Skeletal muscle tissue (tissue), 4 donors: ENCODE measurements around the gene UXS1. TPM values are rescaled to one million over a fixed set of nuclear protein-coding genes. Genes with fewer than 3 reads are reported as not detected.
"Not testable (repeated sequence)": the region's sequence is repeated elsewhere in the genome, so short reads cannot be mapped to it uniquely, and the experiment has no call there.

Experiments used
- H3K27ac ChIP-seq: one replicate; pipeline ENCODE4 v1.7.0; 2013; ENCODE audit warnings: mild to moderate bottlenecking, low read depth, low read length, inconsistent platforms
- H3K27me3 ChIP-seq, 3 donors: one replicate each; pipeline ENCODE4 v1.7.0; 2013; ENCODE audit warnings: low read length in 3 of 3; ENCODE audit not compliant: control insufficient read depth in 3 of 3, insufficient read depth in 3 of 3
- H3K36me3 ChIP-seq, 3 donors: one replicate each; pipeline ENCODE4 v1.7.0; 2013; ENCODE audit warnings: low read length in 3 of 3; ENCODE audit not compliant: control insufficient read depth in 3 of 3, insufficient read depth in 3 of 3
- H3K4me1 ChIP-seq, 3 donors: one replicate each; pipeline ENCODE4 v1.7.0; 2013; ENCODE audit warnings: low read length in 3 of 3, mild to moderate bottlenecking in 3 of 3; ENCODE audit not compliant: control insufficient read depth in 3 of 3, insufficient read depth in 3 of 3
- H3K4me3 ChIP-seq, 3 donors: one replicate each; pipeline ENCODE4 v1.7.0; 2013; ENCODE audit warnings: low read length in 3 of 3
- H3K9ac ChIP-seq, 3 donors: one replicate each; pipeline ENCODE4 v1.7.0; 2013; ENCODE audit warnings: low read length in 3 of 3, mild to moderate bottlenecking in 3 of 3, moderate library complexity in 2 of 3, low read depth in 1 of 3
- H3K9me3 ChIP-seq, 3 donors: one replicate each; pipeline ENCODE4 v1.7.0; 2013; ENCODE audit warnings: low read length in 3 of 3; ENCODE audit not compliant: control insufficient read depth in 3 of 3
- total RNA-seq: library from RNA; depleted of rRNA; stranded (reverse); fragments of >200 nt; gene quantifications from one replicate; pipeline ENCODE4 v1.2.3, GENCODE V29; 2014
- donor health status: Osteomylitis.

Gene UXS1
- total RNA-seq, 1 donor from 2014 or later: 17.7 TPM

DNA sequence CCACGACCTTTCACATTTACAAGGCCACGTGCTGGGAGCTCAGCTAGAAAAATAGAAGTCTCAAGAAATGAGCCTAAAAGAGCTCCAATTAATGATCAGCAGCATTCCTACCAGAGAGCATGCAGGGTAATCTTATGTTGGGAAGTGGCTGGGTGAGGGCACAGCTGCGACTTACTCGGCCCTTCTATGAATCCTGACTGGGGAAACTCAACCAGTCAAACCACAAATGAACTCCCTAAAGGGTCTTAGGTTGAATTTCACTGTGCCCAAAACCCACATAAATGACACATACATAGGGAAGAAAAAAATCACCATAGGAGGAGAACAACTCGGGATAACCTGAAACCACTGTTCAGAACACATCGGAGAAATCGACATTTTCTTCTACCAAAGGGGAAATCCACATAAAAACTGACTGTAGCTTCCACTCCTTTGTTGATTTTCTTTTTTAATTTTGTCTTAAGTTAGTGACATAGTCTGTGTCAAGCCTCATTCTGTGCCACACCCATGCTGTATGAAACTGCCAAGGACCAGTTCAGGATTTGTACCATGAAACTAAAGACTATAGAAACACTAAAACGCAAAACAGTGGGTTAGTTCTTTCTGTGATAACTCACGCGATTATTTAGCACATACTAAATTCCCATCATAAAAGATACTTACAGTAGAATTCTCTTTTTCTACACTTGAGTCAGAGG, 54.7 kb downstream of the UXS1 start:
- Histone ChIP-seq H3K9ac (no peak overlapping the region), H3K4me3 (no peak overlapping the region), H3K27ac (peak overlapping the region; percentile 58), H3K27me3 (no peaks in the 10 kb centered on the region), H3K9me3 (no peaks in the 10 kb centered on the region), H3K36me3 (no peaks in the 10 kb centered on the region), H3K4me1 (peaks cover 0 to 9% (median 8%) of the 10 kb centered on the region in 3 donors)

DNA sequence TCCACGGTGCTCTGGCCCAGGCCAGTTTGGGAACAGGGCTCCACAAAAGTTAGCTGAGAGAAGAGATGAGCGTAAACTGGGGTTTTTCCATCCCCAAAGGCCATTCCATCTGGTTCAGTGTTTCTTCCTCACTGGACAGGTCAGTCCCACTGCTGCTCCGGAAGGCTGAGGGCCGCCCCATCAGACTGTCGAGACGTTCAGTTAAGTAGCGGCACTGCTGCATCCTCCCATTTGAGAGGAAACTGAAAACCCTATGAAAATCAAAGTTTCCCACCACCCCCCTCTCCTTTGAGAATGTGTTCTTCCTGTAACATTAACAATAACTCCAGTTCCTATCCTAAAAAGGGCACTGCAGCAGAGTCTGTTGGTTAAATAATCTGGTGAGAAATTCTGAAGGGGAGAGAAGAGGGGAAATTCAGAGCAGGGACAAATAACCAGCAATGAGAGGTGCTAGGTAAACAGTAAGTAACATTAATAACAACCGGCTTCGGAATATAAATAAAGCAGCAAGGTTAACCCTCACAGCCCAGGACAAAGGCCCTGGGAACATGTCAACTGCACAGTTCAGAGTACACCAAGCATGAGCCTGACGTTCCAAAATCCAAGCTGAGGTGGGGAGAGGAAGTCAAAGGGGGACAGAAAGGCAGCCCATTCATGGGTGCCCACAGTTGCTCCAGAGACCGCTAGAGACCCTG, 55.4 kb downstream of the UXS1 start:
- peak overlapping the region; percentile 58 for H3K27ac ChIP-seq
- H3K4me3 ChIP-seq: no peak overlapping the region
- no peaks in the 10 kb centered on the region for H3K9me3 ChIP-seq
- no peak overlapping the region for H3K9ac ChIP-seq
- H3K4me1 ChIP-seq: peaks cover 0 to 9% (median 8%) of the 10 kb centered on the region in 3 donors
- H3K27me3 ChIP-seq: no peaks in the 10 kb centered on the region
- H3K36me3 ChIP-seq: no peaks in the 10 kb centered on the region

DNA sequence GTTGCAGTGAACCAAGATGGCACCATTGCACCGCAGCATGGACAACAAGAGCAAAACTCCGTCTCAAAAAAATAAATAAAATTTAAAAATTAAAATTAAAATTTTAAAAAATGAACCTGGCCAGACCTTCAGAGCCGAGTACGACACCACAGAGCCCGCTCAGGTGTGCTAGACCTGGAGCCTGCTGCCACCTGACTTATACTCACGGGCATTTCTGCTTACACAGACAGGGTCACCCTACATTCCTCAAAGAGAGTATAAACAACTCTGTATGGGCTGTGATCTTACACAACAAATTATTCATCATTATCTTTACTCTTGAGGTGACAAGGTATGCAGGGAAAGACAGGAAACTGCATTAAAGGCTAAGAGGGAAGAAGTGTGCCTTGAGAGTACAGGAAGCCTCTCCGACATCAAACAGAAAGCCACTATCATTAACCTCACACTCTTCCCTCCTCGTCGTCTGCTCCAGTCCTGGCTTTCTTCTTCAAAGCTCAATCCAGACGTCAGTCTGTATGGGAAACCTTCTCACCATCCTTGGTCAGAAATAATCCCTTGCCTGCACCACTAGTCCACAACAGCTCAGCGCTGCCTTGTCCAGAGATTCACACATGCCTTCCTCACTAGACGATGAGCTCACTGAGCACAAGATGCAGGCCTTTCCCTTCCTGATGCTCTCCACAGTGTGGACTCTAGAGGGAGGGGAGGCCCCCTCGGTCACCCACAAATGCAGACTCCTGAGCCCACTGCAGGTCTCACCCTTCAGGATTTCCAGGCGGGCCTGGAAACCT, 56.2 kb downstream of the UXS1 start:
- peak overlapping the region; percentile 58 for H3K27ac ChIP-seq
- no peaks in the 10 kb centered on the region for H3K27me3 ChIP-seq
- no peaks in the 10 kb centered on the region for H3K36me3 ChIP-seq
- H3K9ac ChIP-seq: no peak overlapping the region
- H3K4me1 ChIP-seq: peaks cover 0 to 9% (median 8%) of the 10 kb centered on the region in 3 donors
- H3K9me3 ChIP-seq: no peaks in the 10 kb centered on the region
- H3K4me3 ChIP-seq: no peak overlapping the region

DNA sequence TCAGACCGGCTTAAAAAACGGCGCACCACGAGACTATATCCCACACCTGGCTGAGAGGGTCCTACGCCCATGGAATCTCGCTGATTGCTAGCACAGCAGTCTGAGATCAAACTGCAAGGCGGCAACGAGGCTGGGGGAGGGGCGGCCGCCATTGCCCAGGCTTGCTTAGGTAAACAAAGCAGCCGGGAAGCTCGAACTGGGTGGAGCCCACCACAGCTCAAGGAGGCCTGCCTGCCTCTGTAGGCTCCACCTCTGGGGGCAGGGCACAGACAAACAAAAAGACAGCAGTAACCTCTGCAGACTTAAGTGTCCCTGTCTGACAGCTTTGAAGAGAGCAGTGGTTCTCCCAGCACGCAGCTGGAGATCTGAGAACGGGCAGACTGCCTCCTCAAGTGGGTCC, 62.9 kb downstream of the UXS1 start:
- H3K4me3 ChIP-seq, H3K27ac ChIP-seq, H3K27me3 ChIP-seq, H3K4me1 ChIP-seq, H3K9ac ChIP-seq, H3K36me3 ChIP-seq, H3K9me3 ChIP-seq: not testable (repeated sequence)

DNA sequence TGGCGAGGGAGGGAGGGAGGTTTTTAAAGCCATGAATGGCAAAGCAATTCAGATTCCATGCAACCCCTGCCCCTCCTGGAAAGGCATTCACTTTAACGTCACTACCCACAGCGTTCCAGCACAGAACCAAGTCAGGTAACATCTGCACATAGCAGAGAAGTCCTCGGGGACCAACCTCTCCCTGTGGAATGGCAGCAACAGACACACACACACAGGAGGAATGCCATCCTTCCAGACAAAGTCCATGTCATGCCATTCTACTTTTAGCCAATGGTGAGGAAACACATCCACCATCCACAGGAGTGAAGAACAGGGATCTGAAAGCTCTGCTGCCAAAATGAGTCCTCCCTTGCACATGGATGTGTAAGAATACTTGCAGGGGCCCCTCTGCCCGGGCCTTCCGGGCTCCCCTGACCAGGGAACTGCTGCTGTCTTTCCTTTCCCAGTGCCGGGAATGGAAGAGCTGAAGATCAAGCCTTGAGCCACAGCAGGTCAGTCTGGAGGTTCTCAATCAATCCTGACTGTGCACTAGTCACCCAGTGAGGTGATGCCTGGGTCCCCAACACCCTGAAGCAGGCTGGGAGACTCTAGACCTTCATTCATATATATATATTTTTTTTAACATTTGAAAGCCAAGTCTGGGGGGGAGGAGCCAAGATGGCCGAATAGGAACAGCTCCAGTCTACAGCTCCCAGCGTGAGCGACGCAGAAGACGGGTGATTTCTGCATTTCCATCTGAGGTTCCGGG, 63.7 kb downstream of the UXS1 start:
- Histone ChIP-seq H3K9ac (no peak overlapping the region), H3K27ac (no peak overlapping the region), H3K9me3 (no peaks in the 10 kb centered on the region), H3K4me1 (peaks cover 0 to 2% (median 0%) of the 10 kb centered on the region in 3 donors), H3K4me3 (no peak overlapping the region), H3K36me3 (peaks cover 3 to 9% (median 8%) of the 10 kb centered on the region in 3 donors), H3K27me3 (no peaks in the 10 kb centered on the region)

DNA sequence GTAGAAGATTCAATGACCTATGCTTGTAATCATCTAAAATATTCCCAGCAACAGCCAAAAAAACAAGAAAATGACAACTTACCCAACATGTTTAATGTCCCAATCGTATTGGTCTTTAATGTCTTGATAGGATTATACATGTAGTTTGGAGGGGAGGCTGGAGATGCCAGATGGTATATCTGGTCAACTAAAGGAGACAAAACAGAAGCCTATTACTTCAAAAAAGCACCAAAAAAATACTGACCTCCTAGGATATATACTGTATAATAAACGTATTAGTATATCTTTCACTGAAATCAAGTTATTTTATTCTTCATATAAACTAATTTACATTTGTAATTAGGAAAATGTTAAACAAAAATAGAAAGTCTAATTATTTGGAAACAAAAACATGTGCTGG, 64.5 kb downstream of the UXS1 start:
- Histone ChIP-seq H3K27ac (no peak overlapping the region), H3K4me3 (no peak overlapping the region), H3K9me3 (no peaks in the 10 kb centered on the region), H3K9ac (no peak overlapping the region), H3K36me3 (peaks cover 3 to 14% (median 12%) of the 10 kb centered on the region in 3 donors), H3K27me3 (no peaks in the 10 kb centered on the region), H3K4me1 (peaks cover 0 to 2% (median 0%) of the 10 kb centered on the region in 3 donors)

DNA sequence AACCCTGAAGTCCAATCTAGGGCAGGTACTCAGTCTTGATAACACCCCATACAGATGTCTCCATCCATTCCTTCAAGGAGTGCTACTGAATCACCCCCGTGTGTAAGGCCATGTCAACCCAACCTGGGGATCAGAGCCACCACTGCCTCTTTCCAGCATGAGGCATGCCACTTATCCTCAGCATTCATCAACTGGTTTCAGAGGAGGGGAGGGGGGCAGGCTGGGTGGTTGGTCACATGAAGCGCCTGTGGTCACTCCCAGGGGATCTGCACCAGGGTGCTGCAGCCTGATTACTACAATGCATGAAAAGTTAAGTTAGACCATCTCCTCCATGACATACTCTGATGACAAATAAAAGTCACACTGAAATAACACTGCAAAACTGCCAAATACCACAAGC, 65.0 kb downstream of the UXS1 start:
- H3K4me3 ChIP-seq: no peak overlapping the region

DNA sequence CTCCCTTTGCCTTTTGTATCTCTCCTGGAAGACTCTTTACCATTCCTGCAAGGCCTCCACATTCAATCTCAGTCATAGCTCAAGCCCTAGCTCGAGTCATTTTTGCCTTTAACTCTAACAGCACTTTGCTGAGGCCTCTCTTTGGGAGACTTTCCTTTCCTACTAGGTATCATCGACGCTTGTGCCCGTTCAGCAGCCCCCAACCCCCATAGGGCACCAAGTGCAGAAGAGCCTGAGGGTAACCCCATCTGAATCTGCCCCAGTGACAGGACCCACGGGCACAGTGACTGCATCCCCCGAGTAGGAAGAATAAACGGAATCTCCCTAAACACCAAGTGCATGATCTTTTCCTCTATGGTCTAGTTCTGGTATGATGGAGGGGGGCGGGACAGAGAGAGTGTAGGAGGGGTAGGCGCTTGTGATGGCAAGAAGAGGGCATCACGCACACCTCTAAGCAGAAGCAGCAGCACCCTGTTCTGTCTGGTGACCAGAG, 66.3 kb downstream of the UXS1 start:
- Histone ChIP-seq H3K4me3 (no peak overlapping the region), H3K4me1 (peaks cover 0 to 2% (median 0%) of the 10 kb centered on the region in 3 donors), H3K27me3 (no peaks in the 10 kb centered on the region), H3K9ac (no peak overlapping the region), H3K27ac (no peak overlapping the region), H3K36me3 (peaks cover 5 to 14% (median 12%) of the 10 kb centered on the region in 3 donors), H3K9me3 (no peaks in the 10 kb centered on the region)

More for the DNA sequence above, 65.0 kb downstream of the UXS1 start:
- Histone ChIP-seq H3K9me3 (no peaks in the 10 kb centered on the region), H3K27ac (no peak overlapping the region), H3K9ac (no peak overlapping the region), H3K36me3 (peaks cover 3 to 14% (median 12%) of the 10 kb centered on the region in 3 donors), H3K4me1 (peaks cover 0 to 2% (median 0%) of the 10 kb centered on the region in 3 donors), H3K27me3 (no peaks in the 10 kb centered on the region)

DNA sequence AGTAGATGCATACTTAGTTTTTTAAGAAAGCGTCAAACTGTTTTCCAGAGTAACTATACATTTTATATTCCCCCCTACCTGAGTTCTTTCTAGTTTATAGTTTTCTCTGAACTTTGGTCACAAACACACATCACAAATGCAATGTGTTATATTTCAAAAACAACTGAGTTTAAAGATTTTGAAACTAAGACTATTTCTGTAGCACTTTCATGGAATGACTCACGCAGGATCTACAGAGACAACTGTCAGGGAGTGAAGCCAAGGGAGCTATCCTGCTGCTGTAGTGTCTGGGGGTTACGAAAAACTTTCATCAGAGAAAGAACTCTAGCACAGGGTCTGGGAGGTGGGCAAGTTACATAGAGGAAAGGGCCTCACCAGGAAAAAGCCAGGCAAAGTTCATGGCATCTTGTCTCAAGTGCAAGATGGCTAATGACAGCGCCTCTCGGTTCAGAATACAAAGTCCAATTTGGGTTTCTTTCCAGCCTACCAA, 66.8 kb downstream of the UXS1 start:
- H3K27me3 ChIP-seq: no peaks in the 10 kb centered on the region
- no peak overlapping the region for H3K4me3 ChIP-seq
- H3K36me3 ChIP-seq: peaks cover 7 to 17% (median 12%) of the 10 kb centered on the region in 3 donors
- no peaks in the 10 kb centered on the region for H3K9me3 ChIP-seq
- H3K4me1 ChIP-seq: peaks cover 0 to 2% (median 0%) of the 10 kb centered on the region in 3 donors
- no peak overlapping the region for H3K9ac ChIP-seq
- no peak overlapping the region for H3K27ac ChIP-seq
